Measurements from ENCODE around the gene GALE. TPM values are rescaled to one million over a fixed set of nuclear protein-coding genes. Genes with fewer than 3 reads are reported as not detected.
A peak's percentile ranks its signal among the peaks of the same experiment; 100 is the strongest.
"Not testable (repeated sequence)": the region's sequence is repeated elsewhere in the genome, so short reads cannot be mapped to it uniquely, and the experiment has no call there.

The GALE gene
- total RNA-seq, 1 donor from 2014 or later, result 108 TPM

DNA sequence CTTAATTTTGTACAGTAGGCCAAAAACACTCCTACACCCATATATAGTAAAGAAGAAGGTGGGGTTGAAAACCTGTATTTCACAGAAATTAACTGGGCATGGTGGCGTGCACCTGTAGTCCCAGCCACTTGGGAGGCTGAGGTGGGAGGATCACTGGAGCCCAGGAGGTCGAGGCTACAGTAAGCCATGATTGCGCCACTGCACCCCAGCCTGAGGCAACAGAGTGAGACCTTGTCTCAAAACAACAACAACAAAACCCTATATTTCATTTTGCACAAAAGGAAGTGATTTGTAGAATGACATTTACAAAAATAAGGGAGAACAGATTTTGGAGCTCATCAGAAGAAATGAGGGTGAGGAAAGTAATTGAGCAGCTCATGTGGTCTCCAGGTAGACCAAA is 11.9 kb downstream of the GALE start:
- DNase-seq (ENCODE audit: low read depth) (no peak), FAIRE-seq (no peak)
- Histone ChIP-seq H3K4me3 (ENCODE audit: low read depth, low read length) (no peak overlapping the region), H3K36me3 (ENCODE audit: control insufficient read depth, insufficient read depth, low read length) (peaks cover 22% of the 10 kb centered on the region), H3K27me3 (ENCODE audit: control insufficient read depth, insufficient read depth, low read length) (no peaks in the 10 kb centered on the region)
- TF ChIP-seq, protein P1, sequence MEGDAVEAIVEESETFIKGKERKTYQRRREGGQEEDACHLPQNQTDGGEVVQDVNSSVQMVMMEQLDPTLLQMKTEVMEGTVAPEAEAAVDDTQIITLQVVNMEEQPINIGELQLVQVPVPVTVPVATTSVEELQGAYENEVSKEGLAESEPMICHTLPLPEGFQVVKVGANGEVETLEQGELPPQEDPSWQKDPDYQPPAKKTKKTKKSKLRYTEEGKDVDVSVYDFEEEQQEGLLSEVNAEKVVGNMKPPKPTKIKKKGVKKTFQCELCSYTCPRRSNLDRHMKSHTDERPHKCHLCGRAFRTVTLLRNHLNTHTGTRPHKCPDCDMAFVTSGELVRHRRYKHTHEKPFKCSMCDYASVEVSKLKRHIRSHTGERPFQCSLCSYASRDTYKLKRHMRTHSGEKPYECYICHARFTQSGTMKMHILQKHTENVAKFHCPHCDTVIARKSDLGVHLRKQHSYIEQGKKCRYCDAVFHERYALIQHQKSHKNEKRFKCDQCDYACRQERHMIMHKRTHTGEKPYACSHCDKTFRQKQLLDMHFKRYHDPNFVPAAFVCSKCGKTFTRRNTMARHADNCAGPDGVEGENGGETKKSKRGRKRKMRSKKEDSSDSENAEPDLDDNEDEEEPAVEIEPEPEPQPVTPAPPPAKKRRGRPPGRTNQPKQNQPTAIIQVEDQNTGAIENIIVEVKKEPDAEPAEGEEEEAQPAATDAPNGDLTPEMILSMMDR (IDR thresholded peaks at IDR 0.05; ENCODE audit: insufficient read depth, low read length, severe bottlenecking), result no peak

DNA sequence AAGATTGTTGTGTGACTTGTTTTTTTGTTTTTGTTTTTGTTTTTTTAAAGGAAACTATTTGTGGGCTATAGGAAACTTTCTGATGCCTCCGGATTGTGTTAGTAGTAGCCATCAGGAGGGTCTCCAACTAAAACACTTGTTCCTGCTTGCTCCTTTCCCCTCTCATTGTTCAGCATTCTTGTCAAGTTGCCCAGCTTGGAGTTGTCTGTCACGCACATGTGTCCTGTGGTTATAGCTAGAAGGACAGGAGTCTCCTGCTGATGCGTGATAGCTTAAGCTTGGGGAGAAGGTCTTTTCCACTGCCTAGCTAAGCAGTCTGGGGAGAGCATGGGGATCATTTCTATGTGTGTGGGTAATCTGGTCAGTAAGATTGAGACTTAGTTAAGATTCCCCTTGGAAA is 12.9 kb downstream of the GALE start:
- Histone ChIP-seq H3K4me3 (ENCODE audit: low read depth, low read length) (no peak overlapping the region), H3K36me3 (ENCODE audit: control insufficient read depth, insufficient read depth, low read length) (peaks cover 15% of the 10 kb centered on the region), H3K27me3 (ENCODE audit: control insufficient read depth, insufficient read depth, low read length) (no peaks in the 10 kb centered on the region)
- DNase-seq (ENCODE audit: low read depth) (no peak), FAIRE-seq (no peak)
- TF ChIP-seq, protein P1 (IDR thresholded peaks at IDR 0.05; ENCODE audit: insufficient read depth, low read length, severe bottlenecking), result no peak

DNA sequence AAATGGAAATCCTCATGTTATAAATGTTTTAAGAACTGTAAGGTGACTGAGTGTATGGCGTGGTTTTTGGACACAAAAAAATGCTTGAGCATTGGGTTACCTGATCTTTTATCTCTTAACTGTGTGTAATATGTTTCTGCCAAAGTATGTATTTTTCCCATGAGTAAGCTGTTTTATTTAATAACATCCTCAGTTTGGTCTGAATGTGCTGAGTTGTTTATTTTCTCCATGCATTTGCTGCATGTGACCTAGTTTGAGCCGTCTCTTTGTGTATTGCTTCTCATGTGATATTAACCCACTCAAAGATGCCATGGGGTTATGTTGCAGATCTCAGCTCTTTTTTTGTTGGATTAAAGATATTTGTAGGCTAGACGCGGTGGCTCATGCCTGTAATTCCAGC is 15.7 kb downstream of the GALE start:
- DNase-seq (ENCODE audit: low read depth) (no peak), FAIRE-seq (no peak)
- Histone ChIP-seq H3K36me3 (ENCODE audit: control insufficient read depth, insufficient read depth, low read length) (peaks cover 15% of the 10 kb centered on the region), H3K4me3 (ENCODE audit: low read depth, low read length) (no peak overlapping the region), H3K27me3 (ENCODE audit: control insufficient read depth, insufficient read depth, low read length) (no peaks in the 10 kb centered on the region)
- TF ChIP-seq, protein P1 (IDR thresholded peaks at IDR 0.05; ENCODE audit: insufficient read depth, low read length, severe bottlenecking), result no peak

DNA sequence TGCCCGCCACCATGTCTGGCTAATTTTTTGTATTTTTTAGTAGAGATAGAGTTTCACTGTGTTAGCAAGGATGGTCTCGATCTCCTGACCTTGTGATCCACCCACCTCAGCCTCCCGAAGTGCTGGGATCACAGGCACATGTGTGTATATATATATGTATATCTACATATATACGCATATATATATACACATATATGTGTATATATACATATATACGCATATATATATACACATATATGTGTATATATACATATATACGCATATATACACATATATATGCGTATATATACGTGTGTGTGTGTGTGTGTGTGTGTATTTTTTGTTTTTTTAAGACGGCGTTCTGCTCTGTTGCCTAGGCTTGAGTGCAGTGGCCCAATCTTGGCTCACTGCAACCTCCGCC is 17.4 kb downstream of the GALE start:
- not testable (repeated sequence) for H3K4me3 ChIP-seq (ENCODE audit: low read depth, low read length); H3K27me3 ChIP-seq (ENCODE audit: control insufficient read depth, insufficient read depth, low read length); DNase-seq (ENCODE audit: low read depth); FAIRE-seq
- H3K36me3 ChIP-seq (ENCODE audit: control insufficient read depth, insufficient read depth, low read length), result peaks cover 15% of the 10 kb centered on the region

DNA sequence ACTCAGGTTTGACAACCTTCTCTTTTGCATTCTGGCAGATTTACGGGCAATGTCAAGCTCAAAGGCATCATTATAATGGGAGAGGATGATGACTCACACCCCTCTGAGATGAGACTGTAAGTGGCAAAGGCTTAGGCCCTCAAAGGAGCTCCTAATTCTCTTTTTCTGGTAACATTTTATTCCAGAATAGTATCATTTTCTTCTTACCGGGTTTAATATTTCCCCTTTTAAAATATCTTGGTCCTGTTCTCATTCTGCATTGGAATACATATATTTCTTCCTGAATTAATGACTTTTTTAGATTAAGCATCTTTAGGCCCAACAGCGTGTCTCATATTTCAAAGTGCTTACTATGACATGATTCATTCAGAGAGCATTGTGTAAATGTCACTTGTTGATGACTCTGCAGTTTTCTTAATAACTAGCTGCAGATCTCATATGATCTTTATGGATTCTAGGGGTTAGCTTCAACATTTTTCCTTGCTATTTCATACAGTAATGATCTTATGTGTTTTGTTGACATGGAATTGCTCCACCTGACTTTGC is 20.7 kb downstream of the GALE start:
- H3K36me3 ChIP-seq (ENCODE audit: control insufficient read depth, insufficient read depth, low read length), result peaks cover 2% of the 10 kb centered on the region

DNA sequence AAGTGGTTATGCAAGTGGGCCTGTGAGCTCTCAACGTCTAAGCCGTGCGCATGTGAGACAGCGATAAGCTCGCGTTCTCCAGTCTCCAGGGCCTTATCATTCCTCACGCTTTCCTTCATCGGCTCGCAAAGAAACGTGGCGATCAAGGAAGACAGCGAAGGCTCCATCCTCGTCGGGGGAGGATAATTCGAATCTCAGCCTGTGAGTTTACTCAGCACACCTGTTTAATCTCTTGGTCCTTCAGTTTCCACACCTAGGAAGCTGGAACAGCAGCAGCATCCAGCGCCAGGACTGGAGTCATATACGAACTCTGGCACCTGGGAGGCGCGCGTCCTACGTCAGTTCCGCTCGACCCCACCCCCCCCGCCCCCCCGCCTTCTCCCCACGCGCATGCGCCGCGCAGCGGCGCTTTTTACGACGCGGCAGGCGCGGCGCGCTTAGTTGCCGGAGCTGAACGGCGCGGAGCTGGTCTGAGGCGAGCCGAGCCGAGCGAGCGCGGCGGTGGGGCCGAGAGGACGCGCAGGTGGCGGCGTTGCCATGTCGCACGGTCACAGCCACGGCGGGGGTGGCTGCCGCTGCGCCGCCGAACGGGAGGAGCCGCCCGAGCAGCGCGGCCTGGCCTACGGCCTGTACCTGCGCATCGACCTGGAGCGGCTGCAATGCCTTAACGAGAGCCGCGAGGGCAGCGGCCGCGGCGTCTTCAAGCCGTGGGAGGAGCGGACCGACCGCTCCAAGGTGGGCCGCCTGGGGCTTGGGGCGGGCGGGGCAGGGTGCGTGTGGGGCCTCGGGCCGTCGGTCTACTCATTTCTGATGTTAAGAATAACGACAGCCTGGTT is 22.4 kb downstream of the GALE start, which contains the start of gene PITHD1:
TSS of gene PITHD1 (plus strand) at position 440 of the 836 bp plus-strand sequence. CDS start at position 538, 98 bp downstream.
- H3K27me3 ChIP-seq (ENCODE audit: control insufficient read depth, insufficient read depth, low read length), result no peaks in the 10 kb centered on the region
- TF ChIP-seq, protein P1 (IDR thresholded peaks at IDR 0.05; ENCODE audit: insufficient read depth, low read length, severe bottlenecking), result no peak
- DNase-seq (ENCODE audit: low read depth), result peak; percentile 73
- FAIRE-seq, result no peak
- H3K4me3 ChIP-seq (ENCODE audit: low read depth, low read length), result peak within 1 kb of the TSS; percentile 82
- peaks cover 1% of the 10 kb centered on the region for H3K36me3 ChIP-seq (ENCODE audit: control insufficient read depth, insufficient read depth, low read length)

More for the DNA sequence above, 20.7 kb downstream of the GALE start:
- H3K27me3 ChIP-seq (ENCODE audit: control insufficient read depth, insufficient read depth, low read length), result no peaks in the 10 kb centered on the region
- TF ChIP-seq, protein P1 (IDR thresholded peaks at IDR 0.05; ENCODE audit: insufficient read depth, low read length, severe bottlenecking), result no peak
- no peak for FAIRE-seq
- H3K4me3 ChIP-seq (ENCODE audit: low read depth, low read length), result no peak overlapping the region
- DNase-seq (ENCODE audit: low read depth), result peak; percentile 68

Measured in bronchial epithelial cell (primary cell).